NCI-H82 treated with DMSO at 0.1 percent for 48 hours (cell line): ENCODE measurements around the gene PEX11B.

Experiments
- DNase-seq: peaks from one replicate; lab custom pipeline; 2025; ENCODE audit not compliant: unreplicated experiment; lab: John Stamatoyannopoulos, UW

The PEX11B gene

DNA sequence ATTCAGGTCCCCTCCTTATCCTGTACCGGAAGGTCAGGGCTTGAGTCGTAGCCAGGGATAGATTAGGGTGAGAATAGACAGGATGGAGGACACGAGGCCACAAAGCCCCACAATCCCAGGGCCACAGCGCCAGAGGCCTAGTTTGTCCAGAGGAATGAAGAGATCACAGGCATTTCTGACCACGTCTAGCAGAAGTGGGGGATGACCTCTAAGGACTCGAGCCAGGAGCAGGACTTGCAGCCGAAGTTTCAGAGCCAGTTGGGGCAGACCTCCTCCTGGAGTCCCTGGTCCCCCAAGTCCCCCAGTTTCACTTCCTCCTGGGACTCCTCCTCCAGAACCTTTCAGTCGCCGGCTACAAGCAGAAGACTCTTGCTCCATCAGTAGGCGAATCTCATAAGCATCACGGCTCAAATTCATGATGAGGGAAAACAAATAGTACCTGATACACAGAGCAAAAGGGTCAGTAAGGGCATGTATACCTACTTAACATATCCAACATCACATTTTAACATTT is 6.3 kb downstream of the PEX11B start:
- DNase-seq, result no peak

DNA sequence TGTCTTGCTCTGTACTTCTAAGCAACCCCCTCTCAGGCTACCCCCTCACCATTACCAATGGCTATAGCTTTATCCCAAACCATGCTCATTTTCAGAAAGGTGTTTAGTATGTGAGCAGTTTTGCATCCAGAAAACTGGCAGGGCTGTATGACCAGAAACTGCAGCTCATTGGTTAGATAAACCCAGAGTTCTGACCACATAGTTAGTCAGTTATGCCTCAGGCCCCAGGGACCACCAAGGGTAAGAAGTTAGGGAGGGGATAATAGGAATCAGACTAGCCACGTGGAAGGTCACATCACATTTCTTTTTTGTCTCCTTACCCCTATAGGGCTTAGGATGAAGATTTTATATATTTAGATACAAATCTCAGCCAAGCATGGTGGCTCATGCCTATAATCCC is 9.9 kb downstream of the PEX11B start:
- no peak for DNase-seq

DNA sequence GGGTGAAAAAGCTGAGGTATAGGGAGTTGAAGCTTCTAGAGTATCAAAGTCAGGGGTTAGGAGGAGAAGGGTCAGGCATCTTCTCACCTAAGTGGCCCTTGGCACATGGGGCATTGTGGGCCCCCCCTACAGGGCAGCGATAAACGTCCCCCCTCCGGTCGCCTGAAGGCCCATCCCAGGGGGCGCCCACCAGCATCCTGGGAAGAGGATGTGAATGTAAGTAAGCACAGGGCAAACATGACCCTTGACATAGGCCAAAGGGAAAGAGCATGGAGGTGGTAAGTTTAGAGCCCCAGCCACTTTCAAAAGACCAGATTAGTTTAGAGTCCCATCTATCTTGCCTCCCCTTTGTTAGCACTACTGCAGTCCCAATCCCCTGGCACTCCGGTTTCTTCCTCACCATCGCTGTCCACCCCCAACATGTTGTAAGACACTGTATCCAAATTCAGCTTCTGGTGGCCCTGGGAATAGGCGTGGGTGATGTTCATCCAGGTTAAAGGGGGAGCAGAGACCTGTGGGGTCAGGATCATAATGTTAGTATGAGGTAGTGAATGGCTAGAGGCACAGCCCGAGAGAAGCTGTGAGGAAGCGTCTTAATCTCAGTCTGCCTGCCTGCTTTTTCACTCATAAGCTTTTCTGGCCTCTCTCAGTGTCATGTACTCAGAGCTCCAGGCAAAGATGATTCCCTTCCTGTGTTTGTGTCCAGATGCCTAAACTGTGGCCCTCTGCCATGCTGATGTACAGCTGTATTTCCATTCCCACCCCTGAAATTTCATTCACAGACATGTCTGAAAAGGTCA is 11.4 kb downstream of the PEX11B start:
- DNase-seq, result no peak

DNA sequence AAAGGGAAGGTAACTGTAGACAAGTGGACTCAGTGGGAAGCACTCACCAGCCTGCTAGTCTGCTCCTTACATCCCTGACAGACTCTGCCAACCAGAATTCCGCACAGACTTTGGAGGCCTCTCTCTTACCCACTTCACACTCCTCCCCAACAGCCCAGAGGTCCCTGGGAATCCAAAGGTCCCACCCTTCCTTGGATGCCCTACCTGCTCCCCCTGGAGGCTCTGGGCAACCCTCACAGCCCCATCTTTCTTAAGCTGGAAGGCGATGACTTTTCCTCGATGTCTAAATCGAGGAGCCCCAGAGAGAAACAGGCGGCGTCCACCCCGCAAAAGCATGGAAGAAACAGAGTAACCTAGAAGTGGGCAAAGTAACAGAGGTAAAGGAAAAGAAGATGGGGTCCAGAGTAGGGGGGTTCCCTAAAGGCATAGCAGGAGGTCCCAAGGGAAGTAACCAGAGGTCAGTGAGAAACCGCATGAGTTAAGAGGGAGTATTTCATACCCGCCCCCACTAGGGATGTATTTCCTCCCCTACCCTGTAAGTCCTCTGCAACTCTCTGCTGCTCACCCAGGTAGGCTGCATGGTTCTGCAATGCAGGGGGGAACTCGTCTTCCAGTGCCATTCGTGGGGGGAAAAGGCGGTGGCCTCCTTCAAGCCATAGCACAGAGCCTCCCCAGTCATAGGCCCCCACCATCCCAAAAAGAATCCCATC is 17.1 kb downstream of the PEX11B start:
- DNase-seq, result no peak

DNA sequence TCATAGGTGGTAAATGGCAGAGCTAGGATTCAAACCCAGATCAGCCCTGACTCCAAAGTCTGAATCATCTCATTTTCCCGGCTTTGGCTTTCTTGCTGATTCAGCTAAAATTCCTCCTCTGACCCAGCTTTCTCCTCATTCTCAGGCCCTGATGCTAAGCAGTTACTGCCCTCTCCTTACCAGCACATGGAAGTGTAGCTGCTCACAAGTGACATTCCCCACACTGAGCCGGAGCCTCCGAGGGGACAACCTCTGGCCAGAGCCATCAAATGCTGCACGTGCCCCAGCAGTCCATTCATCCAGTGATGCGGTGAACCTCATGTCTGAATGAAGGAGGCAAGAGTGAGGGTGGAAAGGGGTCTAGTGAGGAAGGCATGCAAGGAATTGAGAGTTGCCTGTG is 19.8 kb downstream of the PEX11B start:
- no peak for DNase-seq

DNA sequence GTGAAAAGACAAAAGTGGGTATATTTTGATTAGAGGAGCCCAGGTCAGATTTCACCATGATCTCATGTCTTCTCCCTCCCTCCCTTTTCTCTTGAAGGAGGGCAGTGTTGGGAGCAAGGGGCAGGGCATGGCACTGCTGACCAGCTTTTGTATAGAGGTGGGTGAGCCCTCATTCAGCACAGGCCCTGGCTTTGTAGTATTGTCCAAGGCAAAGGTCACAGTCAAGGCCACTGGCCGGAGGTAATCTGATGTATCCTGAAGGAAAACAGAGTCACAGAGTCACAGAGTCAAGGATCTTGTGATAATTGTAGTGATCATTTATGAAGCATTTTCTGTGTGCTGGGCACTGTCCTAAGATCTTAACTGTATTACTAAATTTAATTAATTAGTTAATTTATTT is 20.5 kb downstream of the PEX11B start:
- DNase-seq, result no peak

DNA sequence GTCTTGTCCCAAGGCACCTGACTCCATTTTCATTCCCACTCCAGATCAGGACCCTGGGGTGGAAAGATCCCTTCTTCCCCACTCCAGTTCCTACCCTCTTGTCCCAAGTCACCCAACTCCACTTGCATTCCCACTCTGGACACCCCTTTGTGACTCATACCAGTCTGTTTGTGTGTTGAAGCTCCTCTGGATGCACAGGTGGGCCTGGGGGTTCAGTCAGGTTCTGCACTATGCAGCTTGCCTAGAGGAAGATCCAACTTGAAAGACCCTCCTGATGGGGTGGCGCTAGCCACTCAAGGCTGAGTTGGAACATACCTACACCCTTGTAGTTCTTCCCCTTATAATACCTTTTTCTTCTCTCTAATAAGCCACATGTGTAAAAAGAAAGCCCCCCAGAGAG is 23.0 kb downstream of the PEX11B start:
- no peak for DNase-seq

DNA sequence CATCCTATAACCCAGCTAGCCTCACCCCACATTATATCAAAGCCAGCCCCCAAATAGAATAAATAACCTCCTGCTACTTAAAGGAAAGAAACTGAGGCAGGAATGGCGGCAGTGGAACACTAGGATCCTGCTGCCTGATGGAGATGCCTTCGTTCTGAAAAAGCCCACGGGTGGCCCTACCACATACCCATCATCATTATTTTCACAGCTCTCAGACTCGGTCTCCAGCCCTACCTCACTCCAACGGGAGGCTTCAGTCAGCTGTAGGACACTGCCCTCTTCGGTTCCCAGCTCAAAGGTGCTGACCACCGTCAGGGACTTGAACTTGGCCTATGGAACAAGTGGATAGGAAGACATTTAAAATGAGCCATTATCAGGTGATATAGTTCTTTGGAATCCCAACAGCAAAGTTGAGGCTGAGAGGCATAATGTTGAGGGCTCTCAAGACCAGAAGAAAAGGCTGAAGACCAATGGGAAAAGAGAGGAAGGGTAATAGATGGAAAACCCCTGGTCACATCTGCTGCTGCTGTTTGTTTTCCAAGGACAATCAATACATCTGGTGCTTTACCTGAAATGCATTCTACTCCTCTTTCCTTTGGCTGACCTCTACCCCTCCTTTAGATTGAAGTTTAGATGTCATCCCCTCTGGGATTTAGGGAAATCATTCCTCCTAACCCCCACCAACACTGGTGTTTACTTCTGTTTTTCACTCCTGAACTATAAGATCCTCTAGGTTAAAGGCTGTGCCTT is 25.0 kb downstream of the PEX11B start:
- no peak for DNase-seq

DNA sequence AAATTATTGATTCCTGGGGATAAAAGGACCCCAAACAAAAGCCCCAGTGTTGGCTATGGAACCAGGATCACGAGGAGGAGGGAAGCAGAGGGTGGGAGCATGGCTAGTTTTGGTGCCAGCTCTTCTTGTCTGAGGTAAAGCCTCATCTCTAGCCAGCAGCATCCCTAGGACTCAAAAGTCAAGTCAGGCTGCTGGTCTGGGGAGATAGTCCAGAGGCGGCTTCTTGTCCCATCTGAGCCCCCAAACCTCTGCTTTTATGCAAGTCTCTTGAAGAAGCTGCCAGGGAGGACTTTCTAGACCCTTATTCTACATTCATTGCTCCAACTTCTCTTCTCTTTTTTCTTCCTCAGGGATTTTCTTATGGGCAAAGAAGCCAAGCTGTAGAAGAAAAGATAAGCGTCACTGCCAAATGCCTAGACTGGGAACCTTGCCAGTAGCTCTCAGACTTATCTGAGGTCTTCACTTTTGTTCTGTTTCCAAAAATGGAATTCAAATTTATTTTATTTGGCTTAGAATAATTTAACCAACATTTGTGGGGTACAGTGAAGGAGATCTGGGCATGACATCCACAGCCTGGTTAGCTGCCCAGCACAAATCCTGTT is 25.9 kb downstream of the PEX11B start:
- DNase-seq, result no peak

DNA sequence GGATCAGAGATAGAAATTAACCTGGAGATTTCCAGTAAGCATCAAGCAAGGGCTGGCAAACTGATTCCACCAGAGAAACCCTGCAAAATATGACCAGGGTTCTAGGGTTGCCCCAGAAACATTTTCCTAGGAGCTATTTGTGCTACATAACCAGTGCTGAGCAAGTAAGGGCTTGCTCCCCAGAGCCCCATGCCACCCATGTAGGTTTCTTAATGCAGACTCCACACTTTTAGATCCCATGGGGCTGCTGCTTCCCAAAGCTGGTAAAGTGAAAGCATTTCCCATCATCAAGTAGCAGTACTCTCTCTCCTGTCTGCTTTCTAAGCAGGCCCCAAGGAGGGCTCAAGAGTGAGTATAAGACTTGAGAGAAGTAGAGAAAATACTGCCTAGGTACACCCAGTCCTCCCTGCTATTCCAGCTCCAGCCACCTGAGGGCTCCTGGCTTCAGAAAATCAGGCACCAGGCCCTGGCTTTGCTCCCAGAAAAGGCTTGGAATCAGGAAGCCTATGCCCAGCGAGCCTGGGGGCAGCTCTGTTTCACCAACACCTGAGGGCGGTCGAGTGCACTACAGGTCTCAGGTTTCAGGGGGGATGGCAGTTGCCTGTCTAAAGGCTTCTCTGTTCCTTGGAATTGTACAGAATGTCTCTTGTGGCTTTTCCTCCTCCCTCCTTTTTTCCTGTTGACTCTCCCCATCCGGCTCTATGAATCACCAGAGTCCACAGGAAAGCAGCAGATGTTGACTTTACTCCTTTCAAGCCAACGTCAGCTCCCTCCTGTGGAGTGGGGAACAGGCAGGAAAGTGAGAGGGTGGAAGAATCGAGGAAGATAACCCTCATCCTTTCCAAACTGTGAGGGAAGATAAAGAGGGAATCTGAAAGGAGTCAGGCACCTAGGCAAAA is 26.7 kb downstream of the PEX11B start:
- DNase-seq, result peak; percentile 91

DNA sequence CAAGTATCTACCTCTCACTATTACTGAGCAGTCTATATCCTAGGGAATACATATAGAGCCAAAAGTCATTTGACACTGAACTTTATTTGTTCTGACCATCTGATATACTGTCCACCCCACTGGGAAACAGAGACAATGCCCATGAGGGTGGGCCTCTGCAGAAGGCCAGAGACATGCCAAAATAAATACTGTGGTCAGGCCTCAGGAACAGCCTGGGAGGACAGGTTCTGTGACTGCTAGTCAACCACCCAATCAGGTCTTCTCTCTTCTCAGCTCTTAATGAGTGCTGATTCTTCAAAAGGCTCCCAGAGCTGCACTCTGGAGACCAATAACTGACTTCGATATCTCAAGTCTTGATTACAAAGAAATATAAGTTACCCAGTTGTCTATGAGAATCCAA is 27.4 kb downstream of the PEX11B start:
- DNase-seq, result no peak

DNA sequence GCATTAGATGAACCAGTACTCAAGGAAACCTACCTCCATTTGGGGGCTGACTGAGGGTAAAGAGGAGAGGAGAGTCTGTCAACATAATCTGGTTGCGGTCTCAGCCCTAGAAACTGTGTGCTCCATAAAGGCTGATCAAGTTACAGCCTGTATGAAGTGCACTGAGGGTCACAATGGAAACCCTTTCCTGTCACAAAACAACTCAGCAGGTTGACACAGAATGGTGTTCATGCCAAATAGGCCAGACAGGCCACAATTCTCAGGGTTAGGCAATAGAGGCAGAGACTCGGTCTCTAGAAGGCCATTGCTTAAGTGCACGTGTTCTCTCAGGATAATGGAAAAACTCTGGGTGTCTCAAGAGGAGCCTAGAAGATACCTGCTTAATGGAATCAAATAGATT is 28.8 kb downstream of the PEX11B start:
- no peak for DNase-seq

DNA sequence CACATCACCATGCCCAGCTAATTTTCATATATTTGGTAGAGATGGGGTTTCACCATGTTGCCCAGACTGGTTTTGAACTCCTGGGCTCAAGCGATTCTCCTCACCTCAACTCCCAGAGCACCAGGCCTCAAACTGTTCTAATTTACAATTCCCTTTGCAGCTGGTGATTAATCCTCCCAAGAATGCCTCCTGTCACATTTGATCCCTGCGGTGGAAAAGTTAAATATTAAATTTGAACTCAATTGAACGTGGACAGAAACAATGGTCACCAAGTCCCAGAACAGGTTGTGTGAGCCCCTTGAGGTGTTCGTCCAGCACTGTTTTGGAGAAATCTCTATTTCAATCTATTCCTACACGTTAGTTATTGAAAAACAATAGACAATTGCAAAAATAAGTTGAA is 30.9 kb downstream of the PEX11B start:
- DNase-seq, result no peak

DNA sequence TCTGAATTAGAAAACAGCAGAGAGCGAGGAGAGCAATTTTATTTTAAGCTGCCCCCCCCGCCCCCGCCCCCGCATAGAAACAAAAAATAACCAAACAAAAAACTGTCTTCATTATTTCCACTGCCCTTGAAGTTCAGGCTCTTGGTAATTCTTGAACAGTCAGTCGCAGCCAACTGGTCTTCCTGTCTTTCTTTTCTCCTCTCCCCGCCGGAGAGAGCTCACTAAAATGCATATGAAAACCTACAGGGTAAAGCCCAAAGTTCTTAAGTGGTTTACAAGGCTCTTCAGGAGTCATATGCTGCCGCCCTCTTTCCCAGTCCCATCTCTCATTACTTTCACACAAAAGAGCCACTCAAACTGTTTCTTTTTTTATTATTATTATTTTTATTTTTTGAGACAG is 31.7 kb downstream of the PEX11B start:
- no peak for DNase-seq

DNA sequence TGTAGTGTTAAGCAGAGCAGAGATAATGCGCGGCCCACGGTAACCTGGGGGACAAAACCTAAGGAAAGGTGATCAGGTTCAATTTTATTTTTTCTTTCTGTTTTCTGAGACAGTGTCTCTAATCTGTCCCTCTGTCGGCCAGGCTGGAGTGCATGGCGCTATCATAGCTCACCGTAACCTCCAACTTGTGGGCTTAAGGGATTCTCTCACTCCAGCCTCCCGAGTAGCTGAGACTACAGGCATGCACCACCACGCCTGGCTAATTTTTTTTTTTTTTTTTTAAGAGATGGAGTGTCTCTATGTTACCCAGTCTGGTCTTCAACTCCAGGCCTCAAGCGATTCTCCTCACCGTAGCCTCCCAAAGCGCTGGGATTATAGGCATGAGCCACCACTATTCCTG is 32.1 kb downstream of the PEX11B start:
- no peak for DNase-seq

DNA sequence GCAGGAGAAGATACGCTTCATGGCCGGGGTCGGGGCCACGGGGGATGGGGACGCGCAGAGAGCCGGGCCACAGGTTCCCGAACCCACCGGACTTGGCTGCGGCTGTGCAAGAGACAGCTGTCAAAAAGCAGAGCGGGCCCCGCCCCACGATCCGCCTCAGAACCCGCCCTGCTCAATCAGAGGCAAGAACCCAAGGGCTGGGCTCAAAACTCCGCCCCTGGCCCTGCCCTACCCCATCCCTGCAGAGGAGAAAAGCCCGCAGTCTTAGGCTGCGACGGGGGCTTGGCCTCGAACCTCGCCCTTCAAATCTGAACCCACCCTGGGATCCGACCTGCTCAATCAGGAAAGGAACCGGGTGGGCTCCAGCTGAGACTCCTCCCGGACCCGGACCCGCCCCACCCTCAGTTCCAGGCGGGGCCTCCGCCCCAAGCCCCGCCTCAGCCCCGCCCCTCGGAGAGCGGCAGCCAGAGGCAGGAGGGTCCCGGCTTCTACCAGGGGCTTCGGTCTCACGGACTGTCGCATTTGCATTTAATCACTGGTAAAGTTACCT is 32.7 kb downstream of the PEX11B start, which contains the start of gene ANKRD35:
Gene ANKRD35 (minus strand): TSS at position 129 of the 550 bp plus-strand sequence. CDS start 108 bp downstream, at position 21.
- peak; percentile 71 for DNase-seq

DNA sequence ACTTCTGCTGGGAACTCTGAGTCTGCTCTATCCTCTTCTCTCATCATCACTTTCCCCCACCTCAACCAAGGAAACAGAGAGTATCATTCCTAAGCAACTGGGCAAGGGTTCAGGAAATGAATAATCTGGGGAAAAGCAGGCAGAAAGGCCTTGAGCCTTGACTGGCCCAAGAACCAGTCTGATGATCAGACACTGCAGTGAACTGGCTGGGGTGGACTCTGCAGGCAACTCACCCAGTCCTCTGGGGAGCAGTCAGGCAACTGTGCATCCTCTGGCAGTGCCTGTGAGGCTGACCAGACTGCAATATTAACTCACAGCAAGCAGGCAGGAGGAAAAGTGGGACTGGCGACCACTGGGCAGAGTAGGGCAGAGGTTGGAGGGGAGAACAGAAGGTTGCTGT is 33.8 kb downstream of the PEX11B start:
- DNase-seq, result no peak

DNA sequence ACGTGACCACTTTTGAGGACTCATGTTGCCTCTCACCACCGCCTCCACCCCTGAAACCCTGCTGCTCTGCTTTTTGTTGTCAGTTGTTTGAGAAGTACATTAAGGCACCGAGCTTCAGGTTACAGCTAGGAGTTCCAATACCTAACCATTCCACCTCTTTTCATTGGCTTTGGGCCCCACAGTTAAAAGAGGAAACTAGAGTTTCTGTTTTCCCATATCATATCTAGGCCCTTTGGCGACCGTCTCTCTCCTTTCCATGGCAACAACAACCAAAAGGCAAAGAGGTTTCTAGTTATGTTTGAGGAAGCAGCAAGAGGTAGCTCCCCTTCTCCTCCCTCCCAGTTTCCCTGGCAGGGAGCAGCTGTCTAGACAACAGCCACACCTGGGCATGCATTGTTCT is 38.7 kb downstream of the PEX11B start:
- no peak for DNase-seq

DNA sequence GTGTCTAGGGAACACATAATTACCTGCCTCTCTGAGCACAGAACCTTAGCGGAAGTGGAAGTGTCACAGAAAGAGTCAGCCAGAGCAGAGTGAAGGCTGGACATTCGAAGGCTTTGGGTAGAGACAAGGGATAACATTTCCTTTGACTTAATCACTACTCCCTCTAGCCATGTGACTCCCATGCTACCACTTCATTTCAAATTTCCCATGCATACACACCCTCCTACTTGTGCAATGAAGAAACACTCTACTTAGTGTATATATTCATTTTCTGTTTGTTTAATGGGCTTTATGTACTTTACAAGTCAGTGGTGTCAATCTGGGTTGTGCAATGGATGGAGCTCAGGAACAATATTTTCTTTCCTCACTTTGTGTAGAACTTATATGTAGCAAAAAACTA is 39.8 kb downstream of the PEX11B start:
- no peak for DNase-seq

DNA sequence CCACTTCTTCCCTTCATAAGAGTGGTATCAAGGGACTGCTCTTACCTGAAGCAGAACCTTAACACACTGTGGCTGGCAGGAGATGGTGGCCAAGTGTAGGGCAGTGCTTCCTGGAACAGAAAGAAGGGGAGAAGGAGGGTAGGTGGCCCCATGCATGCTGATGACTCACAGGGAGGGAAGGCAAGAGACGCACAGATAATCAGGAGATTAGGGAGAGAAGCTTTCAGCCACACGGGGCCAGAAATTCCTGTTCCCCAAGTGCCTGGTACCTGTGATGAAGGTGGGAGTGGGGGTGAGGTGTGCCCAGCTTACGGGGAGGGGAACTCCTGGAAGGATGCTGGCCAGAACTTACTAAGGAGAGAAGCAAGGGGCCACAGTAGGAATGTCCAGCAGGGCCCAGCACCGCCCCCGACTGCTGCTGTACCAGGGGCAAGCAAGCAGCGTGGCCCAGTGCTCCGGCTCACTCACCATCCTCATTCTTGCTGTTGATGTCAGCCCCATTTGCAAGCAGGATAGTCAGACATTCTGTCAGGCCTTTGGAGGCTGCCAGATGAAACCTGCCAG is 40.5 kb downstream of the PEX11B start:
- no peak for DNase-seq
